Activated T-cell treated with anti-CD3 and anti-CD28 coated beads, Interleukin-2, amount 50 U/mL, for 4 hours (primary cell): ENCODE data around the gene CRB3. TPM values are rescaled to one million over a fixed set of nuclear protein-coding genes. Genes with fewer than 3 reads are reported as not detected.

ENCODE experiments used
- ATAC-seq, 2 donors: fragments of 200-7000 bp; cut with Tn5 transposase; one replicate each; pipeline ENCODE4 v1.10.0; 2021
- DNase-seq: peaks from one replicate; pipeline ENCODE4 v3.0.0-alpha.2; 2020
- H3K27me3 Mint-ChIP-seq: one replicate; pipeline ENCODE4 v1.8.0; 2021; ENCODE audit warnings: low read depth, mixed read lengths
- H3K36me3 Mint-ChIP-seq: one replicate; pipeline ENCODE4 v1.8.0; 2022; ENCODE audit warnings: mixed read lengths; ENCODE audit not compliant: insufficient read depth
- H3K4me1 Mint-ChIP-seq: one replicate; pipeline ENCODE4 v1.8.0; 2021; ENCODE audit warnings: low read depth, mixed read lengths
- H3K4me3 Mint-ChIP-seq: one replicate; pipeline ENCODE4 v1.8.0; 2021; ENCODE audit warnings: mild to moderate bottlenecking, moderate library complexity, mixed read lengths
- H3K9me3 Mint-ChIP-seq: one replicate; pipeline ENCODE4 v1.8.0; 2021; ENCODE audit warnings: mixed read lengths
- total RNA-seq, 3 donors: library from RNA; stranded (reverse); gene quantifications; one replicate each; pipeline ENCODE4 v1.2.1, GENCODE V29; 2021

The CRB3 gene
- 1 to 10 TPM; 1.6 to 1.8 (median 1.8) TPM for total RNA-seq

DNA sequence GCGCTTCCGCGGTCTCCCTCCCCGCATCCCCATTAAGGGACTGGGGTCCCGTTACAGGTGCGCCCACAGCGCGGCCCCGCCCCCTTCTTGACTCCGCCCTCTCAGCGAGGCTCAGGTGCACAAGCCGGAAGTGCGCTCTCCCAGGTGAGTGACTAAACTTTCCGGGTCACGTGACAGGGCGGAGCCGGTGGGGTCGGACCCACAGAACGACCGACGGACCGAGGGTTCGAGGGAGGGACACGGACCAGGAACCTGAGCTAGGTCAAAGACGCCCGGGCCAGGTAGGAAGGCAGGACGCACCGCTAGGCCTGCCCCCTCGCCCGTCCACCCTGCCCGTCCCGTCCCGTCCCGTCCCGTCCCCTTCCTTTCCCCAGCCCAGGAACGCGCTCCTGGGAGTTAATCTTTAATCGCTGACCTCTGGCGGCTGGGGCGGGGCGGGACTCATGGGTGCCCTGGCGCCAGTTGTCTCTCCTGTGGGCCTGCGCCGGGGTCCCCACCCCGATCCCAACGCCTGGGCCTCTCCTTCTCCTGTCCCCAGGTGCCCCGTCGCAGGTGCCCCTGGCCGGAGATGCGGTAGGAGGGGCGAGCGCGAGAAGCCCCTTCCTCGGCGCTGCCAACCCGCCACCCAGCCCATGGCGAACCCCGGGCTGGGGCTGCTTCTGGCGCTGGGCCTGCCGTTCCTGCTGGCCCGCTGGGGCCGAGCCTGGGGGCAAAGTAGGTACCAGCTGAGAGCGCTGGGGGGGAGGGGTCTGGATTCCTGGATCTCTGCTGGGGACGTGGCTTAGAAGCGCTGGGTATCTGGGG lies at the start of gene CRB3:
Gene CRB3 (plus strand): TSS at position 202 of the 804 bp plus-strand sequence. CDS start 431 bp downstream, at position 633.
- Mint-ChIP-seq H3K36me3 (peaks cover 6% of the 10 kb centered on the region), H3K4me1 (peaks cover 20% of the 10 kb centered on the region), H3K27me3 (peaks cover 4% of the 10 kb centered on the region), H3K9me3 (no peaks in the 10 kb centered on the region), H3K4me3 (peak within 1 kb of the TSS; percentile 53)
- DNase-seq (peak; percentile 59), ATAC-seq (no peak)

GRCh38 chr19:6414793-6415590 lies 49.1 kb upstream of the CRB3 start:
- no peaks in the 10 kb centered on the region for H3K4me1 Mint-ChIP-seq
- peaks cover 16% of the 10 kb centered on the region for H3K36me3 Mint-ChIP-seq
- no peak for DNase-seq

DNA sequence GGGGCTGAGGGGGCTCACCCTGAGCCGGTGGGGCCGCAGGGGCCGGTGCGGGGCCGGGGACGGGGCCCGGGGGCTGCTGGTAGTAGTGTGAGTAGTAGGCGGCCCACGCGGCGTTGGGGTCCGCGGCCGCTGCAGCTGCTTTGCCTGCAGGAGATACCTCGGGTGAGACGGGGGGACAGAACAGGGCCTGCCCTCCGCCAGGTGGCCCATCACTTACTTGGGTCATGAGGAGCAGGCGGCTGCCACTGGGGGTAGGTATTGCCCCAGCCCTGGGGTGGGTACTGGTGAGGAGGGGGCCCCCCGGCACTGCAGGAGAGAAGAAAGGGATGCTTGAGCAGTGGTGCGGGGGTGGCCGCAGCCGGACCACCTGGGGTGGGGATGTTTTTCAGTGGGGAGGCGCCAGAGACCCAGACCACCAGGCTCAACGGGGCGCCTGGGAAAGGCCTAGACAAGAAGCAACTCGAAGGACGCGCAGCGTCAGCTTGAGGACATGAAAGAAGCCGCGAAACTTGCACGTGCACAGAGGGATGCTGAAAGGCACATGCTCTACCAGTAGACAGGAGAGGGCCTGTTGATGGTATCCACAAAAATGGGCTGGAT lies 48.4 kb upstream of the CRB3 start:
- H3K36me3 Mint-ChIP-seq: peaks cover 21% of the 10 kb centered on the region
- H3K4me3 Mint-ChIP-seq: no peak overlapping the region
- DNase-seq (no peak), ATAC-seq (no peak)
- H3K27me3 Mint-ChIP-seq: no peaks in the 10 kb centered on the region
- H3K9me3 Mint-ChIP-seq: no peaks in the 10 kb centered on the region
- peaks cover under 1% of the 10 kb centered on the region for H3K4me1 Mint-ChIP-seq

More at GRCh38 chr19:6414793-6415590, 49.1 kb upstream of the CRB3 start:
- ATAC-seq: no peak
- H3K27me3 Mint-ChIP-seq: no peaks in the 10 kb centered on the region
- no peaks in the 10 kb centered on the region for H3K9me3 Mint-ChIP-seq
- H3K4me3 Mint-ChIP-seq: no peak overlapping the region

GRCh38 chr19:6416658-6417405 lies 47.2 kb upstream of the CRB3 start:
- H3K27me3 Mint-ChIP-seq: no peaks in the 10 kb centered on the region
- DNase-seq (no peak), ATAC-seq (no peak)
- no peak overlapping the region for H3K4me3 Mint-ChIP-seq
- peaks cover 25% of the 10 kb centered on the region for H3K36me3 Mint-ChIP-seq
- H3K4me1 Mint-ChIP-seq: peaks cover 8% of the 10 kb centered on the region
- H3K9me3 Mint-ChIP-seq: no peaks in the 10 kb centered on the region

GRCh38 chr19:6417713-6418561 lies 46.1 kb upstream of the CRB3 start:
- ATAC-seq (no peak), DNase-seq (no peak)
- no peaks in the 10 kb centered on the region for H3K27me3 Mint-ChIP-seq
- H3K4me1 Mint-ChIP-seq: peaks cover 19% of the 10 kb centered on the region
- no peak overlapping the region for H3K4me3 Mint-ChIP-seq
- no peaks in the 10 kb centered on the region for H3K9me3 Mint-ChIP-seq
- peaks cover 31% of the 10 kb centered on the region for H3K36me3 Mint-ChIP-seq

GRCh38 chr19:6418562-6418932 lies 45.5 kb upstream of the CRB3 start:
- Mint-ChIP-seq H3K9me3 (no peaks in the 10 kb centered on the region), H3K4me3 (no peak overlapping the region), H3K27me3 (no peaks in the 10 kb centered on the region), H3K36me3 (peaks cover 31% of the 10 kb centered on the region), H3K4me1 (peaks cover 24% of the 10 kb centered on the region)
- ATAC-seq (no peak), DNase-seq (no peak)

GRCh38 chr19:6421075-6422014 lies 42.7 kb upstream of the CRB3 start:
- no peak for ATAC-seq
- H3K4me3 Mint-ChIP-seq: peak overlapping the region; percentile 94
- peaks cover 25% of the 10 kb centered on the region for H3K36me3 Mint-ChIP-seq

GRCh38 chr19:6423499-6424194 lies 40.4 kb upstream of the CRB3 start:
- Mint-ChIP-seq H3K27me3 (no peaks in the 10 kb centered on the region), H3K9me3 (no peaks in the 10 kb centered on the region), H3K4me1 (peaks cover 33% of the 10 kb centered on the region), H3K4me3 (peak overlapping the region; percentile 94), H3K36me3 (peaks cover 22% of the 10 kb centered on the region)
- no peak for DNase-seq
- no peak for ATAC-seq

More at GRCh38 chr19:6421075-6422014, 42.7 kb upstream of the CRB3 start:
- no peaks in the 10 kb centered on the region for H3K9me3 Mint-ChIP-seq
- DNase-seq: no peak
- H3K27me3 Mint-ChIP-seq: no peaks in the 10 kb centered on the region
- H3K4me1 Mint-ChIP-seq: peaks cover 33% of the 10 kb centered on the region

DNA sequence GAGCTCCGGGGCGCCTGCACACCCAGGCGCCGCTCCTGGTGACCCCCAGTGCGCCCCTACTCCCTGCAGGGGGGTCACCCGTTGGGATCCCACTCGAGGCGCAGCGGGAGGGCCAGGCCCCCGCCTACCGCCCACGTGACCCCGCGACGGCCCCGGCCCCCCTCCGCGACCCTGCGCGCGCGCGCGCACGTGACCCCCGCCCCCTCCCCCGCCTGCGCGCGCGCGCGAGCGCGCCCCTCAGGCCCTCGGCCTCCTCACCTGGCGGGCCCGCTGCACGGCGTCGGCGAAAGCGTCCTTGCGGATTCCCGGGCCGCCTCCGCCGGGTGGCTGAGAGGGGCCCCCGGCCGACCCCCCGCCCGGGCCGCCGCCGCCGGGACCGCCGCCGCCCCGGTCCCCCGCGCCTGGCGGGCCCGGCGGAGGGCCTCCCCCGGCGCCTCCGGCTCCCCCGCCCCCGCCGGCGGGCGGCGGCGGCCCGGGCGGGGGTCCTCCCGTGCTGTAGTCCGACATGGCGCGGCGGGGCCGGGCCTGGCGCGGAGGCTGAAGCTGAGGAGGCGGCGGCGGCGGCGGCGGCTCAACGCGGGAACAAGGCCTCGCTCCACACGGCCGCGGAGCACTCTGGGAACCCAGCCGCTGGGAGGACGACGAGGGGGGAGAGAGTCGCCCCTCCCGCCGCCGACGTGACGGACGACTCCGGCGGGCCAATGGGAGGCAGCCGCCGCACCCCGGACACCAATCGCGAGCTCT lies 39.7 kb upstream of the CRB3 start, which contains the start of gene KHSRP:
Gene KHSRP (minus strand): TSS at position 617 of the 744 bp plus-strand sequence. CDS start 110 bp downstream, at position 507.
- Mint-ChIP-seq H3K36me3 (peaks cover 20% of the 10 kb centered on the region), H3K4me1 (peaks cover 33% of the 10 kb centered on the region), H3K27me3 (no peaks in the 10 kb centered on the region), H3K4me3 (peak within 1 kb of the TSS; percentile 94), H3K9me3 (no peaks in the 10 kb centered on the region)
- DNase-seq (peak; percentile 48), ATAC-seq (no peak)

DNA sequence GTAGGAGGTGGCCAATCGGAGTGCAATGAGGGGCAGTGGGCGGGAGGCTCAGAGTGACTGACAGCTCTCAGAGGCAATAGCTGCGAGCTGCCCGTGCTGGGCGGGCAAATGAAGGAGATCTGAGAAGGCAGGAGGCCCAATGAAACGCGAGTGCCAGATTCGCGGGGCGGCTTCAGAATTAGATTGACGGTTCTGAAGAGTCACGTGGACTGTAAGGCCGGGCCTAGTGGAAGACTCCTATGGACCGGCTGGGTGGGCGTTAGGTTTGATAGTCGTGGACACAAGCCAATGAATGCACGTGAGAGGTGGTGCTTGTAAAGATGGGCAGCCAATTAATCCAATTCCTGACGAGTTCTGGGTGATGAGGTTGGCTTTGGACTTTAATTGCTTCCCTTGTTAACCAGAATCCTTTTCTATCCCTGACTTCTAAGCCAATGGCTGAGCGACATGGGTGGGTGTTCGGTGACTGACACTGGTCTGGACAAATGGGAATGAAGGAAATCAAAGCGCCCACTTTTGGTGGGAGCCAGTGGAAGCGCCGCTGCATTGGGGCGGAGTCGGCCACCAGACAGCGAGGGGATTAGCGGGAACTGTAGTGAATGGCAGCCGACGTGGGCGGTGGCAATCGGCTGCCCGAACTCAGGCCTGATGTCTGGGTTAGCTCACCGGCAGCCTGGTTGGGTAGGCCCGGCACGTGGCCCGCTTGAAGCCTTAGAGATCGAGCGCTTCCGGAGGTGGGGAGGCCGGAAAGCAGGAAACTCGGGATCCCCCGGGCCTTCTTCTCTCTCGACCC lies 38.9 kb upstream of the CRB3 start:
- peak; percentile 87 to 88 for ATAC-seq

More for the DNA sequence above, 38.9 kb upstream of the CRB3 start:
- peaks cover 35% of the 10 kb centered on the region for H3K4me1 Mint-ChIP-seq
- H3K27me3 Mint-ChIP-seq: no peaks in the 10 kb centered on the region
- H3K4me3 Mint-ChIP-seq: peak overlapping the region; percentile 80
- peaks cover 15% of the 10 kb centered on the region for H3K36me3 Mint-ChIP-seq
- peak; percentile 98 for DNase-seq
- no peaks in the 10 kb centered on the region for H3K9me3 Mint-ChIP-seq
